K562 (cell line): Measurements from ENCODE around the gene CNRIP1. TPM values are rescaled to one million over a fixed set of nuclear protein-coding genes. Genes with fewer than 3 reads are reported as not detected.

Experiments
- ATAC-seq: fragments of 200-7000 bp; cut with Tn5 transposase; 3 replicates; pipeline ENCODE4 v1.9.1; 2020; ENCODE audit warnings: moderate library complexity
- BruUV-seq: library from RNA; stranded (reverse); fragments of 400-500 nt; replicated peaks from 2 replicates; lab custom pipeline; 2021; lab: Mats Ljungman, UMichigan
- CTCF ChIA-PET: fragments of 300-600 bp; formaldehyde crosslinking; extraction: SDS; loops from one replicate; lab custom pipeline; 2021; ENCODE audit warnings: low intra/inter-chr PET ratio; lab: Yijun Ruan, JAX
- POLR2A ChIA-PET: fragments of 300-600, 350-650 bp; sonication (Branson Sonifier 250); formaldehyde crosslinking; extraction: SDS; loops from one replicate; lab custom pipeline; 2021; ENCODE audit warnings: antibody characterized with exemption, inconsistent platforms; lab: Yijun Ruan, JAX
- DNase-seq, 4 experiments: peaks; one replicate each; pipeline versions ENCODE4 v3.0.0 to v3.0.0-alpha.2; 2011 to 2018; ENCODE audit warnings: low spot score in 3 of 4, mixed read lengths in 3 of 4; ENCODE audit errors: extremely low read depth in 1 of 4
- FAIRE-seq: peaks from 2 replicates; lab custom pipeline; 2011; peaks lifted over from hg19 to GRCh38; lab: Jason Lieb, UNC
- H2AFZ ChIP-seq: 2 replicates; pipeline ENCODE4 v1.6.0; 2011; ENCODE audit warnings: low read depth, low read length, control low read depth, inconsistent platforms
- H3K27ac ChIP-seq: fragments of 200-600 bp; 3 replicates; pipeline ENCODE4 v1.8.0; 2011; ENCODE audit warnings: low read depth, mild to moderate bottlenecking, control low read depth, inconsistent platforms, low read length, moderate library complexity, mixed read lengths; ENCODE audit errors: extremely low read depth
- H3K27me3 ChIP-seq, 2 experiments: fragments of 300-600 bp in 1 of 2; 2 replicates in 1 of 2; 3 replicates in 1 of 2; pipeline versions ENCODE4 v1.6.0 to v1.8.0; 2011; ENCODE audit warnings: inconsistent platforms in 2 of 2, low read length in 2 of 2, mild to moderate bottlenecking in 1 of 2, mixed read lengths in 1 of 2, moderate library complexity in 1 of 2; ENCODE audit not compliant: control insufficient read depth in 2 of 2, insufficient read depth in 2 of 2
- H3K36me3 ChIP-seq: fragments of 300-600 bp; 3 replicates; pipeline ENCODE4 v1.8.0; 2011; ENCODE audit warnings: mild to moderate bottlenecking, low read length, inconsistent platforms; ENCODE audit not compliant: control insufficient read depth, insufficient read depth
- H3K4me1 ChIP-seq, 2 experiments: fragments of 200-600 bp in 1 of 2; replicated peaks in 1 of 2; 2 replicates in 1 of 2; 3 replicates in 1 of 2; pipeline versions ENCODE4 v1.5.1 to v1.8.0; 2011; ENCODE audit warnings: inconsistent platforms in 2 of 2, low read length in 2 of 2, mild to moderate bottlenecking in 1 of 2, mixed read lengths in 1 of 2, moderate library complexity in 1 of 2; ENCODE audit not compliant: control insufficient read depth in 2 of 2, insufficient read depth in 2 of 2
- H3K4me2 ChIP-seq: 2 replicates; pipeline ENCODE4 v1.6.1; 2011; ENCODE audit warnings: low read length, control low read depth, inconsistent platforms, mixed read lengths; ENCODE audit not compliant: insufficient read depth
- H3K4me3 ChIP-seq: fragments of 200-600 bp; sonication (generic), shearing (Covaris generic); 2 replicates; pipeline ENCODE4 v1.5.1; 2016; ENCODE audit warnings: control low read depth, inconsistent platforms
- H3K79me2 ChIP-seq: fragments of 200-600 bp; 3 replicates; pipeline ENCODE4 v1.8.0; 2011; ENCODE audit warnings: low read length, inconsistent platforms; ENCODE audit not compliant: control insufficient read depth, insufficient read depth
- H3K9ac ChIP-seq, 2 experiments: 2 replicates each; pipeline versions ENCODE4 v1.6.0 to v1.6.1; 2011; ENCODE audit warnings: low read depth in 2 of 2, low read length in 2 of 2, control low read depth in 1 of 2, inconsistent platforms in 1 of 2, mild to moderate bottlenecking in 1 of 2, mixed read lengths in 1 of 2; ENCODE audit not compliant: insufficient read depth in 1 of 2
- H3K9me1 ChIP-seq: one replicate; pipeline ENCODE4 v1.6.0; 2011; ENCODE audit warnings: inconsistent platforms, mild to moderate bottlenecking, low read length, moderate library complexity; ENCODE audit not compliant: control insufficient read depth, insufficient read depth
- H3K9me3 ChIP-seq: replicated peaks from 2 replicates; pipeline ENCODE4 v1.5.1; 2011; ENCODE audit warnings: low read depth, low read length, inconsistent platforms; ENCODE audit not compliant: control insufficient read depth, insufficient read depth
- H4K20me1 ChIP-seq: replicated peaks from 2 replicates; pipeline ENCODE4 v1.6.1; 2011; ENCODE audit warnings: low read length, inconsistent platforms, mixed read lengths; ENCODE audit not compliant: control insufficient read depth, insufficient read depth
- CTCFL ChIP-seq: IDR thresholded peaks from 2 replicates; pipeline ENCODE4 v1.6.1; 2011; ENCODE audit warnings: borderline replicate concordance, low read depth, mild to moderate bottlenecking, moderate library complexity, low read length; ENCODE audit not compliant: insufficient read depth, poor library complexity, severe bottlenecking
- NFYB ChIP-seq: IDR thresholded peaks from 2 replicates; pipeline ENCODE4 v1.6.1; 2011; ENCODE audit warnings: mild to moderate bottlenecking, moderate library complexity; ENCODE audit not compliant: insufficient read length; ENCODE audit errors: extremely low read depth
- PCBP1 ChIP-seq: fragments of 200-400 bp; formaldehyde crosslinking; IDR thresholded peaks from 2 replicates; pipeline ENCODE4 v1.6.1; 2018; ENCODE audit warnings: mild to moderate bottlenecking, low read depth, low read length; ENCODE audit not compliant: poor library complexity, severe bottlenecking
- ZNF23 ChIP-seq: fragments of 250-450 bp; sonication (Bioruptor Pico); IDR thresholded peaks from 2 replicates; pipeline ENCODE4 v1.4.0; 2020; ENCODE audit warnings: mild to moderate bottlenecking
- ZNF655 ChIP-seq: fragments of 250-450 bp; sonication (Bioruptor Pico); IDR thresholded peaks from 2 replicates; pipeline ENCODE4 v1.5.0; 2021
- WGBS: fragments of 100-300 bp; shearing (Covaris generic); methylation state at CpG from one replicate; pipeline ENCODE4 v1.1.6; 2016; ENCODE audit warnings: low coverage, mixed read lengths; ENCODE audit not compliant: insufficient coverage; ENCODE audit errors: missing lambda C conversion rate; 5-methylcytosine and 5-hydroxymethylcytosine counted together
- in situ Hi-C: fragments of 300-500 bp; cut with MboI; formaldehyde crosslinking; loops from 4 replicates; pipeline ENCODE4 v1.15.0; 2018; ENCODE audit warnings: inconsistent platforms, mixed read lengths
- intact Hi-C: fragments of 100-400 bp; cut with micrococcal nuclease; formaldehyde crosslinking; loops from 2 replicates; pipeline ENCODE4 v1.14.2; 2022
- polyA plus RNA-seq, 8 experiments: library from polyadenylated mRNA; depleted of rRNA in 4 of 8; stranded (reverse) in 5 of 8; unstranded in 3 of 8; fragments of >200 nt; fragmentation: Nextera tagmentation in 2 of 8; fragmentation: Illumina TruSeq in 1 of 8; extraction: Ambion mirVana in 2 of 8; extraction: Trizol in 1 of 8; gene quantifications; 2 replicates each; pipeline versions ENCODE4 v1.2.1 to v1.2.3, GENCODE V29; 2011 to 2014; ENCODE audit warnings: inconsistent platforms in 1 of 8, missing spikeins in 1 of 8
- total RNA-seq, 7 experiments: library from RNA; depleted of rRNA in 6 of 7; stranded (reverse); fragments of >200 nt in 6 of 7; fragmentation: Illumina TruSeq in 2 of 7; extraction: Trizol in 2 of 7; gene quantifications; 2 replicates each; pipeline versions ENCODE4 v1.2.1 to v1.2.3, GENCODE V29; 2011 to 2021; ENCODE audit warnings: low replicate concordance in 1 of 7

Gene CNRIP1
- total and polyA plus RNA-seq, 9 of the 15 experiments (the other 6 are each of a cell fraction or from before 2014, with no cell fraction given) = 0.59 to 2.1 (median 1.5) TPM

GRCh38 chr2:68293755-68294154, 26.0 kb downstream of the CNRIP1 start:
- BruUV-seq = no TSS peak
- no peaks in the 10 kb centered on the region for H3K27me3 ChIP-seq

More at GRCh38 chr2:68293755-68294154, 26.0 kb downstream of the CNRIP1 start:
- H3K4me3 ChIP-seq = no peak overlapping the region
- no peak for DNase-seq
- FAIRE-seq = no peak
- no peak overlapping the region for H3K27ac ChIP-seq
- no peaks in the 10 kb centered on the region for H3K9me3 ChIP-seq
- H4K20me1 ChIP-seq = no peaks in the 10 kb centered on the region
- in situ Hi-C loops = no loop called here
- H3K9me1 ChIP-seq = no peaks in the 10 kb centered on the region
- no peak overlapping the region for H3K4me2 ChIP-seq
- ChIA-PET CTCF (no interaction called here), POLR2A (interaction anchor here (0.6 to 1.8 kb wide), 3 partner anchors 9 to 208 kb away, joined by 4 to 8 read pairs (median 4); no protein-coding TSS in a partner anchor)
- peak overlapping the region; percentile 12; the same call in 1 of the 2 replicates for H2AFZ ChIP-seq
- H3K36me3 ChIP-seq = no peaks in the 10 kb centered on the region
- H3K4me1 ChIP-seq = peaks cover 5 to 14% of the 10 kb centered on the region in 2 experiments
- H3K9ac ChIP-seq = no peak overlapping the region
- 39% methylated on average over 6 of the region's 6 CpGs for WGBS
- H3K79me2 ChIP-seq = no peaks in the 10 kb centered on the region
- TF ChIP-seq ZNF23 (no peak), NFYB (no peak), PCBP1 (no peak), CTCFL (no peak), ZNF655 (CRISPR knock-in tag) (no peak)
- ATAC-seq = no peak
- intact Hi-C loops = loop anchor here (2.0 to 5.0 kb wide), 2 partner anchors 65 to 149 kb away; no protein-coding TSS in a partner anchor
